Lung (tissue), 12 donors: ENCODE data around the gene ITGAV. TPM values are rescaled to one million over a fixed set of nuclear protein-coding genes. Genes with fewer than 3 reads are reported as not detected.
A peak's percentile ranks its signal among the peaks of the same experiment; 100 is the strongest.

ENCODE experiments used
- ATAC-seq: fragments of 200-7000 bp; cut with Tn5 transposase; one replicate; pipeline ENCODE4 v1.9.1; 2020; ENCODE audit warnings: moderate number of reproducible peaks; ENCODE audit not compliant: insufficient read depth, low FRiP score
- DNase-seq, 3 donors: peaks; one replicate each; pipeline ENCODE4 v3.0.0-alpha.2; 2013 to 2017
- H3K27ac ChIP-seq, 2 donors: one replicate each; pipeline ENCODE4 v1.5.1; 2013; ENCODE audit warnings: mild to moderate bottlenecking in 2 of 2, moderate library complexity in 2 of 2, control low read depth in 1 of 2, inconsistent platforms in 1 of 2, low read depth in 1 of 2, low read length in 1 of 2
- H3K27me3 ChIP-seq, 3 donors: one replicate each; pipeline ENCODE4 v1.5.1; 2013; ENCODE audit warnings: low read length in 2 of 3; ENCODE audit not compliant: control insufficient read depth in 3 of 3, insufficient read depth in 3 of 3
- H3K36me3 ChIP-seq, 4 donors: one replicate each; pipeline ENCODE4 v1.5.1; 2013; ENCODE audit warnings: low read length in 4 of 4, mild to moderate bottlenecking in 1 of 4, moderate library complexity in 1 of 4; ENCODE audit not compliant: control insufficient read depth in 4 of 4, insufficient read depth in 4 of 4
- H3K4me1 ChIP-seq, 5 donors: one replicate each; pipeline ENCODE4 v1.5.1; 2013; ENCODE audit warnings: low read length in 5 of 5, mild to moderate bottlenecking in 2 of 5, moderate library complexity in 1 of 5; ENCODE audit not compliant: control insufficient read depth in 5 of 5, insufficient read depth in 5 of 5
- H3K4me3 ChIP-seq: one replicate; pipeline ENCODE4 v1.5.1; 2013; ENCODE audit warnings: mild to moderate bottlenecking, control low read depth, moderate library complexity
- H3K9ac ChIP-seq, 2 donors: one replicate each; pipeline ENCODE4 v1.5.1; 2013; ENCODE audit warnings: low read length in 2 of 2, control low read depth in 1 of 2; ENCODE audit not compliant: insufficient read depth in 1 of 2
- H3K9me3 ChIP-seq, 4 donors: one replicate each; pipeline ENCODE4 v1.5.1; 2013; ENCODE audit warnings: low read length in 3 of 4, mild to moderate bottlenecking in 1 of 4, moderate library complexity in 1 of 4; ENCODE audit not compliant: control insufficient read depth in 4 of 4, insufficient read depth in 3 of 4
- CTCF ChIP-seq: IDR thresholded peaks from 2 replicates; pipeline ENCODE4 v1.5.1; 2012; ENCODE audit warnings: mild to moderate bottlenecking; ENCODE audit errors: control extremely low read depth, extremely low read depth
- WGBS, 2 donors: extraction: QIAGEN DNeasy Blood & Tissue Kit; methylation state at CpG; one replicate each; pipeline ENCODE4 v1.1.7; 2013; 5-methylcytosine and 5-hydroxymethylcytosine counted together
- polyA plus RNA-seq, 2 donors: library from polyadenylated mRNA; stranded (reverse); fragments of 200-250 nt; gene quantifications; one replicate each; pipeline ENCODE4 v1.2.1, GENCODE V29; 2013
- total RNA-seq, 2 donors: library from RNA; depleted of rRNA in 1 of 2; stranded (reverse); fragments of >200 nt in 1 of 2; gene quantifications; one replicate each; pipeline ENCODE4 v1.2.1, GENCODE V29; 2014 to 2021
- donor health status: control.
- donor health status: control.
- donor health status: Bipolar disorder and iron deficiency.
- donor health status: healthy.
- donor health status: DM: yes; HTN: yes; CAD: no.

The ITGAV gene
- total and polyA plus RNA-seq, 4 donors: 10.1 to 91.8 (median 43.8) TPM

- ATAC-seq: no peak
- Histone ChIP-seq H3K4me3 (no peak overlapping the region), H3K4me1 (peaks cover 0 to 5% (median 4%) of the 10 kb centered on the region in 5 donors), H3K27ac (no peak overlapping the region), H3K9me3 (no peaks in the 10 kb centered on the region), H3K9ac (no peak overlapping the region), H3K27me3 (no peaks in the 10 kb centered on the region), H3K36me3 (no peaks in the 10 kb centered on the region)
- no peak for TF ChIP-seq CTCF
- no peak for DNase-seq
These were observed 101.4 kb downstream of the ITGAV start for GRCh38 chr2:186691231-186691630.

GRCh38 chr2:186691900-186692299 is 102.0 kb downstream of the ITGAV start:
- DNase-seq (no peak), ATAC-seq (no peak)
- Histone ChIP-seq H3K9ac (no peak overlapping the region), H3K27ac (no peak overlapping the region), H3K9me3 (no peaks in the 10 kb centered on the region), H3K36me3 (no peaks in the 10 kb centered on the region), H3K4me1 (peaks cover 0 to 5% (median 4%) of the 10 kb centered on the region in 5 donors), H3K27me3 (no peaks in the 10 kb centered on the region), H3K4me3 (no peak overlapping the region)
- no peak for TF ChIP-seq CTCF
- 94 to 98% methylated on average over 5 of the region's 5 CpGs for WGBS, 2 donors

- H3K36me3 ChIP-seq: no peaks in the 10 kb centered on the region
- no peak for TF ChIP-seq CTCF
- no peaks in the 10 kb centered on the region for H3K27me3 ChIP-seq
- H3K4me1 ChIP-seq: peaks cover 0 to 5% (median 4%) of the 10 kb centered on the region in 5 donors
- ATAC-seq: no peak
- H3K4me3 ChIP-seq: peak overlapping the region; percentile 75
- H3K9me3 ChIP-seq: no peaks in the 10 kb centered on the region
- no peak for DNase-seq
- peak overlapping the region; percentile 12 to 72 for H3K9ac ChIP-seq
- H3K27ac ChIP-seq: no peak overlapping the region
- WGBS, 2 donors: 45 to 48% methylated on average over 7 of the region's 7 CpGs
These were observed 103.6 kb downstream of the ITGAV start for GRCh38 chr2:186693446-186693832.

GRCh38 chr2:186695081-186695756 is 105.4 kb downstream of the ITGAV start:
- no peak for TF ChIP-seq CTCF
- H3K27ac ChIP-seq: no peak overlapping the region

More at GRCh38 chr2:186695081-186695756, 105.4 kb downstream of the ITGAV start:
- 36 to 38% methylated on average over 9 of the region's 9 CpGs for WGBS, 2 donors
- Histone ChIP-seq H3K9me3 (no peaks in the 10 kb centered on the region), H3K27me3 (no peaks in the 10 kb centered on the region), H3K9ac (peak overlapping the region in 1 of 2 donors; percentile 65), H3K36me3 (no peaks in the 10 kb centered on the region), H3K4me3 (no peak overlapping the region), H3K4me1 (peaks cover 0 to 5% (median 4%) of the 10 kb centered on the region in 5 donors)
- no peak for ATAC-seq
- DNase-seq: peak in 2 of 3 donors; percentile 53 to 60
